Activated naive CD4-positive, alpha-beta T cell (primary cell): Measurements from ENCODE around the gene PRDX2.

Experiments used
- DNase-seq, 4 experiments: peaks; one replicate each; lab custom pipeline; 2025; lab: John Stamatoyannopoulos, UW

PRDX2 gene

DNA sequence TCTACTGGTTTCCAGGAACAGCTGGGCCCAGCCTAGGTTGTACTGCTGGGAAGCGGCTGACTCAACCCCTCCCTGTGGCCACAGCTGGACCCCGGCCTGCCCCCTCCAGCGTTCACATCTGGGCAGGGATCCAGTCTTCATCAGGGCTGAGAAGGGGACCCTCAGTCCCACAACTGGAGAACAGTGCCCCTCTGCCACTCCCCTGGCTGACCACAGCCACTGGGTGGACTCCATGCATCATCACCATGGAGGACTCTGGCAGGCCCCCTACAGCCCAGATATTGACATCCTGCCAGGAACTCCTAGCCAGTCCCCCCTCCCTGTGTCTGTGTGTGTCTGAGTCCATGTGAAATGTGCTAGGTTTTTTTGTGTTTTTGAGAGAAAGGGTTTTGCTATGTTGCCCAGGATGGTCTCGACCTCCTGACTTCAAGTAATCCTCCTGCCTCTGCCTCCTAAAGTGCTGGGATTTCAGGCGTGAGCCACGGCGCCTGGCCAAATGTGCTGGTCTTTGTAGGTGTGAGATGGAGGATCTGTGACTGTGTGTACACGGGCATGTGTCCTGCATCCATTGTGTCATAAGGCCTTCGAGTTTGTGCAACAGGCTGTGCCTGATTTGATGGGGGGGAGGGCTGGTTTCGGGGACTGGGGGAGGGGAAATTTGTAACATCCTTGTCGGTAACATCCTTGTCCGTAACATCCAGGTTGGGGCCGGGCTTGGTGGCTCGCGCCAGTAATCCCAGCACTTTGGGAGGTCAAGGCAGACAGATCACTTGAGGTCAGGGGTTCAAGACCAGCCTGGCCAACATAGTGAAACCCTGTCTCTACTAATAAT is 22.2 kb downstream of the PRDX2 start:
- no peak for DNase-seq

DNA sequence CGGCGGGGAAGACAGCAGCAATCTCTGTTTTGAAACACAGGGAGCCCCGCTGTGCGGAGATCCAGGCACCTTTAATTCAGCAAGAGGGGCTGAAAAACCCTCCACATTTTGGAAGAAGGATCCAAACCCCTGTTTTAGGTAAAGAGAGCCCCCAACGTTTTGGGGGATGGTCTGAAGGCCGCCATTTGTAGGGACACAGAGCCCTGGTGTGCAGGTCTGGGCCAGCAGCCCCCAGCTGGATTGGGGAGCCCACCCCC is 22.8 kb downstream of the PRDX2 start:
- DNase-seq = no peak

- DNase-seq = peak in 1 of 4 experiments; percentile 16
These were observed 23.3 kb downstream of the PRDX2 start for GRCh38 chr19:12778017-12778904.

DNA sequence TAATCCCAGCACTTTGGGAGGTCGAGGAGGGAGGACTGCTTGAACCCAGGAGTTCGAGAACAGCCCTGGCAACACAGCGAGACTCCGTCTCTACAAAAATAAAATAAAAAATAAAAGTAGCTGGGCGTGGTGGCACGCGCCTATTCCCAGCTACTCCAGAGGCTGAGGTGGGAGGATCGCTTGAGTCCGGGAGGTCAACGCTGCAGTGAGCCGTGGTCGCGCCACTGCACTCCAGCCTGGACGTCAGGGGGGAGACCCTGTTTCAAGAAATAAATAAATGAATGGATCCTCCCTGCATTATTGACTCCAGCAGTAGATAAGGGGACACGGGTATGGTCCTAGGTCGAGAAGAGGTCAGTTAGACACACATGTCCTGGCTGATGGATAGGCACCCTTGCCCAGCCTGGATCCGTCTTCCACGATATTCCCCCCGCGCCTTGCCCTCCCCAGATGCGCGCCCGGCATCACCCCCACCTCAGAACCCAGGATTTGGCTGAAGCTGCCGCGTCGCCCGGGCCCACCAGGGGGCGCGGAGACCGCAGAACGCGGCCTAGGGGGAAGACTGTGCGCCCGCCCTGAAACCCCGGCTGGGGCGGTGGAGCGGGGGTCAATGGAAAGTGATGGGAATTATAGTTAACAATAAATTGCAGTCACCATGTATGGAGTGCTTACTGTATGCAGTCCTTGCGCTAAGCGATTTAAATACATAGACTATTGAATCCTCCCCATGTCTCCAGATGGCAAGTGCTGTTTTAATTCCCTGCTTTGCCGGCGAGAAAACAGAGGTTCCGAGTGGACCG is 24.2 kb downstream of the PRDX2 start:
- peak; percentile 51 to 82 (median 62) for DNase-seq

DNA sequence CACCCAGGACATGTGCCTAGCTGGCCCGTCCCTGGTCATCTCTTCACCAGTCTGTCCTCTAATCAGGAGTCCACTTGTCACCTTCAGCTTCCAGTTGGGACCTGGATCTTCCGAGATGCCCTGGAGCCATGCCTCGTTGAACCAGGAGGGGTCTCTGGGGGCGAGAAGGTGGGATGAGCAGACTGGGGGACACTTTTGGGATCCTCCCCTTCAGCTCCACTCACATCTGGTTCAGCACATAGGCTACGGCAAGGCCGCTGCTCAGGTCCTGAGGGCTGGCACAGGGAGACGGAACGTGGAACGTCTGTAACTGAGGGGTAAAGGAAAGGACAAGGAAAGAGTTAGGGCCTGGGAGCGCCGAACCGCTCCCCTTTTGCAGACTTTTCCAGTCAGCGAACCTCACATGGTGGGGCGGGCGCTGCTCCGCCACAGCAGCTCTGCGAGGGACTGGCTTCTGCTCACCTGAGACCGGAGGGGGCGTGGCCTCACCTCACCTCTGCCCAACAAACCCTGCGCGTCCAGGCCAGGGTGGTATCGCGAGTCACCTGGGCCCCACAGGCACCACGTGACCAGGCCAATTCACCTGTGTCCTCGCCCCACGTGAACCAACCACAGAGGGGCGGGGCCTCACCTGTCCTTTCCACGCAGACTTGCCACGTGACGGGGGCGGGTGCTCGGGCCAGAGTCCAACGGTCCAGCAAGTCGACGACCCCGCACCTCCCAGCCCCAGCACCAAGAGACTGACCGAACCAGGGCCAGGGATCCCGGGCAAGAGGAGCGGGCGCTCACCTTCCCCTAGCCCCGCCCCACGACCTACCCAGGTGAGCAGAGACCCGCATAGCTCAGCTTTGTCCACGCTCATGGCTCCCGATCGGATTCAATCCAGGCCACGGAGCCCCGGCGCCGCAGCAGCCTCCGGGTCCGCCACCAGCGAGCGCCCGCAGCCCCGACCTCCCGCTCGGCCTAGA is 26.7 kb downstream of the PRDX2 start, which contains the start of gene HOOK2:
Gene HOOK2, minus strand, starts transcription at position 965 of the 968 bp plus-strand sequence. Its CDS starts 103 bp downstream, at position 862.
- peak in 1 of 4 experiments; percentile 46 for DNase-seq

GRCh38 chr19:12773571-12773970 is 28.0 kb downstream of the PRDX2 start:
- DNase-seq = no peak

- no peak for DNase-seq
These were observed 29.3 kb downstream of the PRDX2 start for GRCh38 chr19:12772323-12772722.

- no peak for DNase-seq
These were observed 30.7 kb downstream of the PRDX2 start for GRCh38 chr19:12770922-12771321.

DNA sequence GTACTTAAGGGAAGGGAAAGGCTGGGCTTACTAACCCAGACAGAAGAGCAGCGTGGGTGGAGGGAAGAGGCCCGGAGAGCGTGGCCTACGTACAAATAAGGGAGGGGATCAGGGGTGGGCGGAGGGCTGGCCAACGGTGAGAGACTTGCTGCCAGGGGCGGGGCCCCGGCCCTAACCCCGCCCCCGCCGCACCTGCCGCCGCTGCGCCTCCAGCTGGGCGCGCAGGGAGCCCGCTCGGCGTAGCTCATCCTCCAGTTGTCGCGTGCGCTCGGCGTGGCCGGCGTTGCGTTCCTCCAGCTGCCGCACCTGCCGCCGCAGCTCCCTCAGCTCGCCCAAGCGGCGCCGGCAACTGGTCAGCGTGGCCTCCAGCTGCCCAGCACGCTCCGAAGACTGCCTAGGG is 31.9 kb downstream of the PRDX2 start:
- DNase-seq = peak in 2 of 4 experiments; percentile 14 to 23

DNA sequence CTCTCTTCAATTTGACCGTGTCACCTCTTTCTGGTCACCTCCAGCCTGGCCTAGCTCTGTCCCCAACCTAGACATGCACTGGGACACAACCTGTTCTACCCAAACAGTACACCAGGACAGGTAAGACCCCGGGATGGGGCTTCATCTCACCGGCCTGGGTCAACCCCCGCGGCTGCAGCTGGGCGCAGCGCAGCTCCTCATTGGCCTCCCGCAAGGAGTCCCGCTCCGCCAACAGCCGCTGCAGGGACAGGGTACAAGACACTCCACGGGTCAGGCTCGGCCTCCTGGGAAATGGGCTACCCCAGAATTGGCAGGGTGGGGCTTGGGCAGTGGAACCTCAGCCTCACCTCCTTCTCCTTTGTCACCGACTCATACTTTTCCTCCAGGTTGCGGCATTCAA is 33.9 kb downstream of the PRDX2 start:
- DNase-seq = no peak

GRCh38 chr19:12767150-12767549 is 34.5 kb downstream of the PRDX2 start:
- no peak for DNase-seq

GRCh38 chr19:12766051-12766521 is 35.5 kb downstream of the PRDX2 start:
- peak in 2 of 4 experiments; percentile 81 to 82 for DNase-seq

DNA sequence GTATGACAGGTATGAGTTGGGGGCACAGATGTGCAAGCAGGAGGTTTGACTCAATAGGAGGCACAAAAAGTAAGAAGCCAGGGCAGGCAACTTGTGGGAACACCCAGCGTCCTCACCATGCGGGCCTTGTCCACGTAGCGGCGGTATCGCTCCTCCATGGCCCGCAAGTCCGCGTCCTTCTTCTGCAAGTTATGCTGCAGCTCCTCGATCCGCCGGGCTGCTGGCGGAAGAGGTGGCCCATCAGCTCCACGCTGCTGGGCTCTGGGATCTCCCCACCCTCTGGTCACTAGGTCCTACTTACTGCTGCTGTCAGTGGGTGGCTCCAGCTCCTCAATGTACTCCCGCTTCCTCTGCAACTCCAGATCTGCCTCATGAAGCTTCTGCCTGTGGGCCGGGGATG is 36.9 kb downstream of the PRDX2 start:
- no peak for DNase-seq

DNA sequence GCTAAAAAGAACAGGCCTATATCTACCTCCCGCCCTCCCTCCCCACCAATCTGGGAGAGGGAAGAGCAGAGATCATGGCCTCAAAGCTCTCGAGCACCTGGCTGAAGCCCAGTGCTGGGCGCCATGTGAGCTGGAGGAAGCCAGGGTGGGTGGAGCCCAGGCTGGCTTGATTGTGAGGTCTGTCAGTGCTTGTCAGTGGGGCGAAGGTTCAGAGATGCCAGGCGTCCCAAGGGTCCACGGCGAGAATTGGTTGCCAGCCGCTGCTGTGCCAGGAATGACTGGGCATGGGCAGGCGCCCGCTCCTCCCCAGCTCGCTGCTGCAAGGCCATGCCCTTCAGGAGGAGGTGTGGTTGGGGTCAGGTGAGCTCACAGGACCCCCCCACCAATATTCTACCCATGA is 38.5 kb downstream of the PRDX2 start:
- DNase-seq = no peak

- DNase-seq = no peak
These were observed 41.9 kb downstream of the PRDX2 start for GRCh38 chr19:12759686-12760085.

- DNase-seq = peak in 3 of 4 experiments; percentile 21 to 56 (median 29)
These were observed 43.9 kb downstream of the PRDX2 start for GRCh38 chr19:12757544-12758274.

GRCh38 chr19:12756150-12756883 is 45.3 kb downstream of the PRDX2 start:
- no peak for DNase-seq

DNA sequence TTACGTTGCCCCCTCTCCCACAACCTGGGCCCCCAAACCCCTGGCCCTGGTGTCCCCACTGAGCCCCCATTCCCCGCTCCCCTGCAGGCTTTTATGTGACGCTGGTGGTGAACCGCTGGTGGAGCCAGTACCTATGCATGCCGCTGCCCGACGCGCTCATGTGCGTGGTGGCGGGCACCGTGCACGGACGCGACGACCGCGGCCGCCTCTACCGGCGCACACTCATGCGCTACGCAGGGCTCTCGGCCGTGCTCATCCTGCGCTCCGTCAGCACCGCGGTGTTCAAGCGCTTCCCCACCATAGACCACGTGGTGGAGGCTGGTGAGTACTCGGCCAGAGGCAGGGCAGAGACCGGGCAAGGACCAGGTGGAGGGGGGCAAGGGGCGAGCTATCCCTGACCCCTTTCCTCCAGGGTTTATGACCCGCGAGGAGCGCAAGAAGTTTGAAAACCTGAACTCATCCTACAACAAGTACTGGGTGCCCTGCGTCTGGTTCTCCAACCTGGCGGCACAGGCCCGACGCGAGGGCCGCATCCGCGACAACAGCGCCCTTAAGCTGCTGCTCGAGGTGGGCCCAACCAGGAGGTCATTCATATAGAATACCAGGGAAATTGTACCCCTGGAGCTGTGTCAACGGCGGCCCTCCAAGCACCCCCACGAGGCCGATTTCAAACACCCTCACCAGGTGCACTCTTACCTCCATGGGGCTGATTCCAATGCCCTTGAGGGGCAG is 47.0 kb downstream of the PRDX2 start:
- DNase-seq = no peak
